Osteoblast (primary cell): ENCODE measurements around the gene HP1BP3. TPM values are rescaled to one million over a fixed set of nuclear protein-coding genes. Genes with fewer than 3 reads are reported as not detected.
A peak's percentile ranks its signal among the peaks of the same experiment; 100 is the strongest.

Experiments
- DNase-seq: peaks from one replicate; pipeline ENCODE4 v3.0.0; 2011; ENCODE audit warnings: low spot score, mixed read lengths; ENCODE audit not compliant: insufficient read length; ENCODE audit errors: missing footprints
- H2AFZ ChIP-seq: 2 replicates; pipeline ENCODE4 v1.6.0; 2011; ENCODE audit warnings: mild to moderate bottlenecking, low read length
- H3K27ac ChIP-seq: 2 replicates; pipeline ENCODE4 v1.5.1; 2011; ENCODE audit warnings: mild to moderate bottlenecking, low read depth, low read length, moderate library complexity
- H3K27me3 ChIP-seq: 2 replicates; pipeline ENCODE4 v1.6.0; 2012; ENCODE audit warnings: mild to moderate bottlenecking, control low read depth, inconsistent platforms, low read length, moderate library complexity; ENCODE audit not compliant: insufficient read depth
- H3K36me3 ChIP-seq: 2 replicates; pipeline ENCODE4 v1.5.1; 2011; ENCODE audit warnings: mild to moderate bottlenecking, low read length, control low read depth, moderate library complexity; ENCODE audit not compliant: insufficient read depth
- H3K4me1 ChIP-seq: 2 replicates; pipeline ENCODE4 v1.5.1; 2011; ENCODE audit warnings: mild to moderate bottlenecking, low read length, control low read depth, moderate library complexity; ENCODE audit not compliant: insufficient read depth
- H3K4me2 ChIP-seq: 2 replicates; pipeline ENCODE4 v1.6.0; 2011; ENCODE audit warnings: mild to moderate bottlenecking, low read length; ENCODE audit not compliant: insufficient read depth
- H3K4me3 ChIP-seq: fragments of 200-600 bp; sonication (generic); 3 replicates; pipeline ENCODE4 v1.5.1; 2012; ENCODE audit warnings: mild to moderate bottlenecking, low read length, inconsistent platforms; ENCODE audit not compliant: insufficient read depth
- H3K79me2 ChIP-seq: 2 replicates; pipeline ENCODE4 v1.6.0; 2012; ENCODE audit warnings: mild to moderate bottlenecking, low read length, control low read depth, inconsistent platforms; ENCODE audit not compliant: insufficient read depth
- H3K9me3 ChIP-seq: 2 replicates; pipeline ENCODE4 v1.5.1; 2011; ENCODE audit warnings: low read depth, low read length, control low read depth
- H4K20me1 ChIP-seq: 2 replicates; pipeline ENCODE4 v1.6.0; 2012; ENCODE audit warnings: mild to moderate bottlenecking, low read length, control low read depth; ENCODE audit not compliant: insufficient read depth
- total RNA-seq: library from RNA; depleted of rRNA; stranded (reverse); fragments of >200 nt; gene quantifications from 2 replicates; pipeline ENCODE4 v1.2.3, GENCODE V29; 2012
- TF ChIP-seq, protein P1 (sequence below): IDR thresholded peaks from 2 replicates; pipeline ENCODE4 v1.5.1; 2011; ENCODE audit warnings: mild to moderate bottlenecking, low read depth, low read length, moderate library complexity; ENCODE audit errors: extremely low read depth

HP1BP3 gene
- total RNA-seq, 1 donor, result 267 TPM

GRCh38 chr1:20699558-20699957 is 87.5 kb downstream of the HP1BP3 start:
- H4K20me1 ChIP-seq, result no peaks in the 10 kb centered on the region
- TF ChIP-seq, protein P1, sequence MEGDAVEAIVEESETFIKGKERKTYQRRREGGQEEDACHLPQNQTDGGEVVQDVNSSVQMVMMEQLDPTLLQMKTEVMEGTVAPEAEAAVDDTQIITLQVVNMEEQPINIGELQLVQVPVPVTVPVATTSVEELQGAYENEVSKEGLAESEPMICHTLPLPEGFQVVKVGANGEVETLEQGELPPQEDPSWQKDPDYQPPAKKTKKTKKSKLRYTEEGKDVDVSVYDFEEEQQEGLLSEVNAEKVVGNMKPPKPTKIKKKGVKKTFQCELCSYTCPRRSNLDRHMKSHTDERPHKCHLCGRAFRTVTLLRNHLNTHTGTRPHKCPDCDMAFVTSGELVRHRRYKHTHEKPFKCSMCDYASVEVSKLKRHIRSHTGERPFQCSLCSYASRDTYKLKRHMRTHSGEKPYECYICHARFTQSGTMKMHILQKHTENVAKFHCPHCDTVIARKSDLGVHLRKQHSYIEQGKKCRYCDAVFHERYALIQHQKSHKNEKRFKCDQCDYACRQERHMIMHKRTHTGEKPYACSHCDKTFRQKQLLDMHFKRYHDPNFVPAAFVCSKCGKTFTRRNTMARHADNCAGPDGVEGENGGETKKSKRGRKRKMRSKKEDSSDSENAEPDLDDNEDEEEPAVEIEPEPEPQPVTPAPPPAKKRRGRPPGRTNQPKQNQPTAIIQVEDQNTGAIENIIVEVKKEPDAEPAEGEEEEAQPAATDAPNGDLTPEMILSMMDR, result no peak

DNA sequence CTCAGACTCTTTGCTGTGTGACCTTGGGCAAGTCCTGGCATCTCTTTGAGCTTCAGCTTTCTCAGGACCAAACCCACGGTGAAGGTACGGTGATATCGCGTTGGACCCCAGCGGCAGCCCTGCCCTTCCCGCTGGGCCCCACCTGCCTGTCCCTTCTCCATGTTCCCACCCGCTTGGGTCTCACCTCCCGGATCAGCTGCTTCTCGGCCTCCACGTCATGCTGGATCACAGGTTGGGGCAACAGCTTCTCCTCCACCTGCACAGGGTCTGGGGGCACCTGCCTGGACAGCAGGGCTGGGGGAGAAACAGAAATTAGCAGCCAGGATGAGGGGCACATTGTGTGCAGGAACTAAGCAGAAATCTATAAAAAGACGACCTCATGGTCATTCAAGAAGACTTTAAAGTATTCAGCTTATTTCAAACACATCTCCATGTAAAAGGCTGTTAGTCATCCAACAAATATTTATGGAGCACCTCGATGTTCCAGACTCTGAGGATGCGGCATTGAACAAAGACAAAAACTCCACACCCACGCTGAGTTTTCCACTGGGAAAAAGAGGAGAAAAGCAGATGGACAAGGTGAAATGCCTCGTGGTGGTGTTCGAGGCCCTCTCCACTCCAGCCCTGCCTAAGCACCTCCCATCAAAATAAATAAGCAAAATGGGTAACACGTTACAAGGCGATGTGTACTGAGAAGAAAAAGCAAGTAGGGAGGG is 88.8 kb downstream of the HP1BP3 start:
- Histone ChIP-seq H3K4me1 (peaks cover 17% of the 10 kb centered on the region), H3K27me3 (no peaks in the 10 kb centered on the region), H3K4me3 (no peak overlapping the region), H3K4me2 (peak overlapping the region; percentile 42), H3K79me2 (no peaks in the 10 kb centered on the region), H3K36me3 (no peaks in the 10 kb centered on the region), H2AFZ (no peak overlapping the region), H3K9me3 (no peaks in the 10 kb centered on the region), H4K20me1 (no peaks in the 10 kb centered on the region), H3K27ac (no peak overlapping the region)
- peak; percentile 95 for DNase-seq
- TF ChIP-seq, protein P1, result no peak

More at GRCh38 chr1:20699558-20699957, 87.5 kb downstream of the HP1BP3 start:
- H3K4me1 ChIP-seq, result peaks cover 17% of the 10 kb centered on the region
- DNase-seq, result peak; percentile 88
- no peaks in the 10 kb centered on the region for H3K36me3 ChIP-seq
- no peaks in the 10 kb centered on the region for H3K27me3 ChIP-seq
- H2AFZ ChIP-seq, result no peak overlapping the region
- H3K27ac ChIP-seq, result no peak overlapping the region
- no peak overlapping the region for H3K4me2 ChIP-seq
- no peaks in the 10 kb centered on the region for H3K9me3 ChIP-seq
- no peaks in the 10 kb centered on the region for H3K79me2 ChIP-seq
- no peak overlapping the region for H3K4me3 ChIP-seq

- H3K4me2 ChIP-seq, result peak overlapping the region; percentile 96
Observed at GRCh38 chr1:20697563-20697962, 89.5 kb downstream of the HP1BP3 start.

More at GRCh38 chr1:20697563-20697962, 89.5 kb downstream of the HP1BP3 start:
- Histone ChIP-seq H3K79me2 (no peaks in the 10 kb centered on the region), H4K20me1 (no peaks in the 10 kb centered on the region), H2AFZ (no peak overlapping the region), H3K27ac (no peak overlapping the region), H3K27me3 (no peaks in the 10 kb centered on the region), H3K36me3 (no peaks in the 10 kb centered on the region), H3K9me3 (no peaks in the 10 kb centered on the region), H3K4me1 (peaks cover 17% of the 10 kb centered on the region), H3K4me3 (no peak overlapping the region)
- DNase-seq, result peak; percentile 68
- TF ChIP-seq, protein P1, result no peak
